HepG2 (cell line): Measurements from ENCODE around the gene MYO5A. TPM values are rescaled to one million over a fixed set of nuclear protein-coding genes. Genes with fewer than 3 reads are reported as not detected.
A peak's percentile ranks its signal among the peaks of the same experiment; 100 is the strongest.

Source experiments
- AGO2 ChIP-seq: fragments of 200-400 bp; formaldehyde crosslinking; optimal IDR thresholded peaks from 2 replicates; pipeline ENCODE3; 2017; ENCODE audit warnings: mild to moderate bottlenecking, low read depth, low read length, moderate library complexity
- FOXO4 ChIP-seq: sonication (generic); formaldehyde crosslinking; conservative IDR thresholded peaks from 2 replicates; pipeline ENCODE4 v1.8.1; 2023; ENCODE audit warnings: missing genetic modification reagents
- KDM2A ChIP-seq: sonication (generic); formaldehyde crosslinking; IDR thresholded peaks from 2 replicates; pipeline ENCODE4 v1.4.0; 2020; ENCODE audit warnings: low read depth, missing genetic modification reagents, borderline replicate concordance
- MAFK ChIP-seq, 2 experiments: IDR thresholded peaks in 1 of 2; conservative IDR thresholded peaks in 1 of 2; 2 replicates each; pipeline ENCODE4 v1.6.1; 2011; ENCODE audit warnings: improper control_type of control experiment in 2 of 2, low read length in 2 of 2
- NR2F2 ChIP-seq: IDR thresholded peaks from 2 replicates; pipeline ENCODE4 v1.6.1; 2012; ENCODE audit warnings: low read depth, inconsistent platforms, borderline replicate concordance
- RERE ChIP-seq: IDR thresholded peaks from 2 replicates; pipeline ENCODE4 v1.6.1; 2016; ENCODE audit warnings: low read depth, missing genetic modification reagents, missing compliant biosample characterization
- SP5 ChIP-seq: IDR thresholded peaks from 2 replicates; pipeline ENCODE4 v1.6.1; 2016; ENCODE audit warnings: low read depth, borderline replicate concordance
- TCF7 ChIP-seq: sonication (generic); IDR thresholded peaks from 2 replicates; pipeline ENCODE4 v1.6.1; 2016; ENCODE audit warnings: antibody characterized with exemption, low read depth
- XBP1 ChIP-seq: sonication (generic); formaldehyde crosslinking; IDR thresholded peaks from 2 replicates; pipeline ENCODE4 v1.5.0; 2020; ENCODE audit warnings: missing genetic modification reagents
- ZBTB39 ChIP-seq: sonication (generic); formaldehyde crosslinking; IDR thresholded peaks from 2 replicates; pipeline ENCODE4 v1.5.0; 2020; ENCODE audit warnings: missing genetic modification reagents
- ZFP82 ChIP-seq: sonication (generic); formaldehyde crosslinking; IDR thresholded peaks from 2 replicates; pipeline ENCODE4 v1.5.1; 2020; ENCODE audit warnings: mild to moderate bottlenecking, missing genetic modification reagents, borderline replicate concordance
- ZMYM4 ChIP-seq: sonication (generic); formaldehyde crosslinking; IDR thresholded peaks from 2 replicates; pipeline ENCODE4 v1.8.1; 2023; ENCODE audit warnings: mild to moderate bottlenecking, missing genetic modification reagents
- ZNF207 ChIP-seq: fragments of 450-650 bp; IDR thresholded peaks from 2 replicates; pipeline ENCODE4 v1.6.1; 2016; ENCODE audit warnings: antibody characterized with exemption, borderline replicate concordance
- ZNF33A ChIP-seq: sonication (generic); formaldehyde crosslinking; IDR thresholded peaks from 2 replicates; pipeline ENCODE4 v1.5.1; 2020; ENCODE audit warnings: missing genetic modification reagents, mild to moderate bottlenecking, moderate library complexity, borderline replicate concordance
- ZNF383 ChIP-seq: sonication (generic); formaldehyde crosslinking; IDR thresholded peaks from 2 replicates; pipeline ENCODE4 v1.4.0; 2020; ENCODE audit warnings: missing genetic modification reagents, mild to moderate bottlenecking, borderline replicate concordance
- ZNF414 ChIP-seq: sonication (generic); formaldehyde crosslinking; IDR thresholded peaks from 2 replicates; pipeline ENCODE4 v1.5.0; 2020; ENCODE audit warnings: missing genetic modification reagents
- ZNF572 ChIP-seq: sonication (generic); formaldehyde crosslinking; IDR thresholded peaks from 2 replicates; pipeline ENCODE4 v1.5.1; 2020; ENCODE audit warnings: mild to moderate bottlenecking, missing genetic modification reagents
- ZNF713 ChIP-seq: sonication (generic); formaldehyde crosslinking; IDR thresholded peaks from 2 replicates; pipeline ENCODE4 v1.4.0; 2020; ENCODE audit warnings: mild to moderate bottlenecking, missing genetic modification reagents
- ZNF720 ChIP-seq: sonication (generic); formaldehyde crosslinking; IDR thresholded peaks from 2 replicates; pipeline ENCODE4 v1.4.0; 2020; ENCODE audit warnings: missing genetic modification reagents
- polyA plus RNA-seq, 8 experiments: library from polyadenylated mRNA; depleted of rRNA in 3 of 8; stranded (reverse) in 7 of 8; unstranded in 1 of 8; fragments of >200 nt; fragmentation: Illumina TruSeq in 4 of 8; extraction: Trizol in 4 of 8; gene quantifications; 2 replicates each; pipeline versions ENCODE4 v1.2.1 to v1.2.3, GENCODE V29; 2011 to 2016; ENCODE audit warnings: low read depth in 4 of 8, missing spikeins in 1 of 8, mixed read lengths in 1 of 8; ENCODE audit not compliant: insufficient read depth in 1 of 8
- total RNA-seq, 5 experiments: library from RNA; depleted of rRNA; stranded (reverse); fragments of >200 nt; fragmentation: Illumina TruSeq; extraction: Trizol; gene quantifications; 2 replicates each; pipeline ENCODE4 v1.2.3, GENCODE V29; 2016; ENCODE audit warnings: low read depth in 1 of 5

MYO5A gene
- total and polyA plus RNA-seq, 2 of the 13 experiments (the other 11 are each of a cell fraction or from before 2014, with no cell fraction given), result 2.8 to 4.8 TPM

GRCh38 chr15:52288051-52288942, 240.4 kb downstream of the MYO5A start (continued):
- peak; percentile 88 for TF ChIP-seq ZMYM4
- TF ChIP-seq ZNF33A (CRISPR knock-in tag), result peak; percentile 66; the same call in 1 of the 2 replicates
- peak; percentile 61 for TF ChIP-seq TCF7
- no peak for TF ChIP-seq FOXO4 (CRISPR knock-in tag)
- no peak for TF ChIP-seq MAFK (conservative IDR thresholded peaks at IDR 0.05 in 1 of 2, IDR thresholded peaks at IDR 0.05 in 1 of 2; ENCODE audit: low read length in 2 of 2)
- no peak for TF ChIP-seq ZNF720 (CRISPR knock-in tag)
- peak; percentile 74; the same call in 1 of the 2 replicates for TF ChIP-seq RERE (CRISPR knock-in tag)
- TF ChIP-seq AGO2, result no peak
- peak; percentile 99 for TF ChIP-seq SP5 (CRISPR knock-in tag)
- TF ChIP-seq ZNF713 (CRISPR knock-in tag), result no peak
- peak; percentile 86 for TF ChIP-seq ZNF414 (CRISPR knock-in tag)
- no peak for TF ChIP-seq XBP1 (CRISPR knock-in tag)
- TF ChIP-seq NR2F2, result peak; percentile 70; the same call in 1 of the 2 replicates
- no peak for TF ChIP-seq ZNF383
- TF ChIP-seq ZFP82 (CRISPR knock-in tag), result no peak; the same call in 1 of the 2 replicates
- TF ChIP-seq ZNF207, result no peak
- TF ChIP-seq KDM2A (CRISPR knock-in tag), result peak; percentile 46
- no peak; the same call in 1 of the 2 replicates for TF ChIP-seq ZBTB39 (CRISPR knock-in tag)
- no peak for TF ChIP-seq ZNF572 (CRISPR knock-in tag)
